Measurements from ENCODE around the gene CROCC. TPM values are rescaled to one million over a fixed set of nuclear protein-coding genes. Genes with fewer than 3 reads are reported as not detected.

Gene CROCC
- total RNA-seq, 1 donor: 8.9 TPM

DNA sequence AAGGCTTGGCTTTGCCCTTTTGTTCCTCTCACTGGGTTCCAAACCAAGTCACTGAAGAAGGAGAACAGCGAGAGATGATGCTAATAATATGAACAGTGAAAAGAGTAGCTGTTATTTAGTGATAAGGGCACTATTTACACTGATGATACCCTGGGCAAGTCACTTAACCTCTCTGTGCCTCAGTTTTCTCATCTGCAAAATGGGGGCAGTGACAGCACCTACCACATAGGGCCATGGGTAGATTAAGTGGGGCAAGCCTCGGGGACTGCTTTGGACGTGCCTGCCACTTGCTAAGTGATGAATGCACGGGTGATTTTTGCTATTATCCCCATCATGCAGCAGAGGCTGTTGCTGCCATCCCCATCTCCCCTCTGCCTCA, 80.8 kb downstream of the CROCC start:
- TF ChIP-seq, protein P1, sequence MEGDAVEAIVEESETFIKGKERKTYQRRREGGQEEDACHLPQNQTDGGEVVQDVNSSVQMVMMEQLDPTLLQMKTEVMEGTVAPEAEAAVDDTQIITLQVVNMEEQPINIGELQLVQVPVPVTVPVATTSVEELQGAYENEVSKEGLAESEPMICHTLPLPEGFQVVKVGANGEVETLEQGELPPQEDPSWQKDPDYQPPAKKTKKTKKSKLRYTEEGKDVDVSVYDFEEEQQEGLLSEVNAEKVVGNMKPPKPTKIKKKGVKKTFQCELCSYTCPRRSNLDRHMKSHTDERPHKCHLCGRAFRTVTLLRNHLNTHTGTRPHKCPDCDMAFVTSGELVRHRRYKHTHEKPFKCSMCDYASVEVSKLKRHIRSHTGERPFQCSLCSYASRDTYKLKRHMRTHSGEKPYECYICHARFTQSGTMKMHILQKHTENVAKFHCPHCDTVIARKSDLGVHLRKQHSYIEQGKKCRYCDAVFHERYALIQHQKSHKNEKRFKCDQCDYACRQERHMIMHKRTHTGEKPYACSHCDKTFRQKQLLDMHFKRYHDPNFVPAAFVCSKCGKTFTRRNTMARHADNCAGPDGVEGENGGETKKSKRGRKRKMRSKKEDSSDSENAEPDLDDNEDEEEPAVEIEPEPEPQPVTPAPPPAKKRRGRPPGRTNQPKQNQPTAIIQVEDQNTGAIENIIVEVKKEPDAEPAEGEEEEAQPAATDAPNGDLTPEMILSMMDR (IDR thresholded peaks at IDR 0.05; ENCODE audit: insufficient read depth, low read length): no peak
- H3K4me3 ChIP-seq (ENCODE audit: low read depth, low read length): no peak overlapping the region
- no peak for DNase-seq (ENCODE audit: low read depth)

DNA sequence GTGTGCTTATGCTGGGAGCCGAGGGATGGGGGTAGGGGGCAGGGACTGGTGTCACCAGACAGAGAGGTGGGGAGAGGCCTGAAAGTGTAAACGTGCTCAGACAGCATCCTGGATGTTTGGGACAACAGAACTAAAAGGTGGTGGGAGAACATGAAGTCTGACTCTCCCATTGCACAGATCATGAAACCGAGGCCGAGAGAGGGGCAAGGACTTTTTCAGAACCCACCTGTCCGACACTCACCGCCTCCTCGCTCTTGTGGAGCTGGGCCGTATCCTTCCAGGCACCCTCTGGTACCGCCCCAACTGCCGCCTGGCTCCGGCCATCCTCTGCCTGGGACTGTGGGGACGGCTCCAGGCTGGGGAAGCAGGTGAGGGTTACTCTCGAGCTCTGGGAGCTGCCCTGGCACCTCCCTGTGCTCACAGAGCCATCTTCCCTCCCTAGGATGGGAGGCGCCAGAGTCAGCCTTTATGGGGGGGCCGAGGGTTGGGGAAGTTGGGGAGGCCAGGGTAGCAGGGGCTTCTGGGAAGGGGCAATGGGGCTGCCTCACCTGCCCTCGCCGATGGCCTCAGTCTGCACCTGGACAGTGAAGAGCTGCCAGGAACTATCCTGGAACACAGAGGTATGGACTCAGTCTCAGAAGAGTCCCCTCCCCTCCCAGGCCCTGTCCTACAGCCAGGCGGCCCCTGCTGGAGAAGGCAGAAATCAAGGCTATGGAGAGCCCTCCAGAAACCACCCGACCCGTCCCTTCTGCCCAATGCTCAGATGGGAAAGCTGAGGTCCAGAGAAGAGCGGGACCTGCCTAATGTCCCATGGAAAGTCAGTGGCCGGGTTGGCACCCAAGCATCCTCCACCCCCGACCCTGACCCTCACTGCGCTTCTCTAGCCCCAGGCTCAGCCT, 83.0 kb downstream of the CROCC start:
- TF ChIP-seq, protein P1 (IDR thresholded peaks at IDR 0.05; ENCODE audit: insufficient read depth, low read length): no peak
- no peak overlapping the region for H3K4me3 ChIP-seq (ENCODE audit: low read depth, low read length)
- DNase-seq (ENCODE audit: low read depth): no peak

DNA sequence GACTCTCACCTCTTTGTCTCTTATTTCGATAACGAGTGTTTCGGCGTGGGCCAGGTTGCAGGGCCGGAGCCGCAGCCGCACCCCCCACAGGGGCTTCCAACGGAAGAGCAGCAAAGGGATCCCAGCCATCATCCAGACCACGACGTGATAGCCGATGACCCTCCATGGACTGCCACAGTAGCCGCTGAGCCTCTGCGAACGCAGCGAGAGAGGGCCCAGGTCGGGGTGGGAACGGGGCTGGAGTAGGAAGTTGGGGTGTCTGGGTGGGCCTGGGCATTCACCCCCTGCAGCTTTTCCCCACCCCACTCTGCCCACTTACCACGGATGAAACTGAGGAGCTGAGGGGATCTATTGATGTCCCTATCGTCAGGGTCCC, 83.6 kb downstream of the CROCC start:
- DNase-seq (ENCODE audit: low read depth): no peak
- TF ChIP-seq, protein P1 (IDR thresholded peaks at IDR 0.05; ENCODE audit: insufficient read depth, low read length): no peak
- H3K4me3 ChIP-seq (ENCODE audit: low read depth, low read length): no peak overlapping the region

DNA sequence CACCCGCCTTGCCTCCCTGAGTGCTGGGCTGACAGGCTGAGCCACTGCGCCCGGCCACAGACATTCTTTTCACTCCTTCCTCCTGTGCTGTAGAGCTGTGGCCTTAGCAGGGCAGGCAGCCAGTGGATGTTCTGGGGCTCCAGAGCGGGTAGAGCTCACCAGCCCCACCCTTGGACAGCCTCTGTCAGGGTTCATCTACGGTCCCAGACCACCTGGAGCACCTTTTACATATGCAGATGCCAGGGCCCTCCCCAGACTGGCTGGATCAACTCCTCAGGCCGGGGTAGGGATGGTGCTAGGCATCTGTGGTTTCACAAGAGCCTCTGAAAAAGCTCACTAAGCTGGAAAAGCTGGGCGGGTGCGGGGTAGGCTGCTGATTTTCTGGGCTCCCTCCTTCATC, 85.4 kb downstream of the CROCC start:
- DNase-seq (ENCODE audit: low read depth): no peak
- TF ChIP-seq, protein P1 (IDR thresholded peaks at IDR 0.05; ENCODE audit: insufficient read depth, low read length): no peak
- H3K4me3 ChIP-seq (ENCODE audit: low read depth, low read length): no peak overlapping the region

DNA sequence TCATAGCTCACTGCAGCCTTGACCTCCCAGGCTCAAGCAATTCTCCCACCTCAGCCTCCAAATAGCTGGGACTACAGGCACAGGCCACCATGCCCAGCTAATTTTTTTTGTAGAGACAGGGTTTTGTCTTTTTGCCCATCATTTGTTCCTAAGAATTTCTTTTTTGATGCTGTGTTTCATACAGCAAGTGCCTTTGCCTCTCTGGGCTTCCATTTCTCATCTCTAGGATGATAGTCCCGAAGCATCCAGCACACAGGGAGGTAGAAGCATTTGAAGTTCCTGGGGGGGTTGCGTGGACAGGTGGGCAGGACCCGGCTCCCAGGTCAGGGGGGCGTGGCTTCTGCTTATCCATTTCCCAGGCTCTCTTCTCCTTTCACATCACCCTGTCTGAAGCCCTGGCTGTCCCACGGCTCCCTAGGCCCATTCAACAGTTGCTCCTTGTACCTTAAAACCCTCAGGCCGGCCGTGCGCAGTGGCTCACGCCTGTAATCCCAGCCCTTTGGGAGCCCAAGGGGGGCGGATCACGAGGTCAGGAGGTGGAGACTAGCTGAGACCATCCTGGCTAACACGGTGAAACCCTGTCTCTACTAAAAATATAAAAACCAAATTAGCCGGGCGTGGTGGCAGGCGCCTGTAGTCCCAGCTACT, 86.6 kb downstream of the CROCC start:
- TF ChIP-seq, protein P1 (IDR thresholded peaks at IDR 0.05; ENCODE audit: insufficient read depth, low read length): no peak
- no peak overlapping the region for H3K4me3 ChIP-seq (ENCODE audit: low read depth, low read length)
- no peak for DNase-seq (ENCODE audit: low read depth)

DNA sequence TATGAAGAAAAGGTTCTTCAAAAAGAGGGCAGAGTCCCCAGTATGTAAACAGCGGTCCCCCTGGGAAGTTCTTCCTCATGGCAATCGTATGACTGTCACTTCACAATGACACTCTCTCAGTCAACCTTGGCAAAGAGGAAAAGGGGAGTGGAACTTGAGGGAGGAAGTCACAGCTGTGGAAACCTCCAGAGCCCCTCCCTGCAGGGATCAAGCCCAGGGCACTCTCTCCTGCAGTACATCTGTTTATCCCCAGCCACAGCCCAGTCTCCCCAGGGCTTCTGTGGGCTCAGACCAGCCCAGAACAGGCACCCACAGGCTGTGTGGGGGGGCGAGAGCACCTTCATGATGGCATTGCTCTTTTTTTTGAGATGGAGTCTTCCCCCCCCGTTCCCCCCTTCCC, 88.0 kb downstream of the CROCC start:
- TF ChIP-seq, protein P1 (IDR thresholded peaks at IDR 0.05; ENCODE audit: insufficient read depth, low read length): no peak
- no peak overlapping the region for H3K4me3 ChIP-seq (ENCODE audit: low read depth, low read length)
- DNase-seq (ENCODE audit: low read depth): no peak

Data from fibroblast of the aortic adventitia (primary cell).